SU-DHL-6 (cell line): ENCODE data around the gene RNGTT.

Experiments used
- H2AFZ ChIP-seq: fragments of 200-600 bp; sonication (generic); 2 replicates; pipeline ENCODE4 v1.6.1; 2014; ENCODE audit warnings: low read depth, mild to moderate bottlenecking, moderate library complexity, mixed read lengths, antibody characterized with exemption, low read length; ENCODE audit not compliant: severe bottlenecking
- H3F3A ChIP-seq: fragments of 200-600 bp; shearing (Covaris generic); 2 replicates; pipeline ENCODE4 v1.6.0; 2016; ENCODE audit warnings: antibody characterized with exemption, mild to moderate bottlenecking; ENCODE audit not compliant: insufficient read depth
- H3K27ac ChIP-seq: fragments of 200-600 bp; sonication (generic); 2 replicates; pipeline ENCODE4 v1.5.1; 2016; ENCODE audit warnings: low read depth, mild to moderate bottlenecking, low read length, moderate library complexity, mixed read lengths
- H3K27me3 ChIP-seq: fragments of 200-600 bp; sonication (generic), shearing (Covaris generic); 2 replicates; pipeline ENCODE4 v1.6.0; 2014; ENCODE audit warnings: mild to moderate bottlenecking, low read length
- H3K36me3 ChIP-seq: fragments of 200-600 bp; sonication (generic); 2 replicates; pipeline ENCODE4 v1.6.1; 2014; ENCODE audit warnings: mild to moderate bottlenecking, low read length, mixed read lengths
- H3K4me2 ChIP-seq: fragments of 300-600, 200-600 bp; shearing (Covaris generic), sonication (generic); 2 replicates; pipeline ENCODE4 v1.6.0; 2014; ENCODE audit warnings: low read length, low read depth, mild to moderate bottlenecking; ENCODE audit not compliant: poor library complexity, severe bottlenecking
- H3K4me3 ChIP-seq: fragments of 200-600 bp; sonication (generic); 2 replicates; pipeline ENCODE4 v1.5.1; 2014; ENCODE audit warnings: antibody characterized with exemption, low read length, mild to moderate bottlenecking, mixed read lengths; ENCODE audit not compliant: insufficient read depth, poor library complexity, severe bottlenecking
- H3K79me2 ChIP-seq: fragments of 200-600 bp; sonication (generic); 2 replicates; pipeline ENCODE4 v1.6.1; 2014; ENCODE audit warnings: mild to moderate bottlenecking, low read length, moderate library complexity; ENCODE audit not compliant: insufficient read depth
- H3K9ac ChIP-seq: fragments of 200-600 bp; sonication (generic); 2 replicates; pipeline ENCODE4 v1.7.0; 2014; ENCODE audit warnings: mild to moderate bottlenecking, low read length
- H3K9me2 ChIP-seq: fragments of 200-600 bp; sonication (generic); replicated peaks from 2 replicates; pipeline ENCODE4 v1.6.1; 2014; ENCODE audit warnings: low read length; ENCODE audit not compliant: insufficient read depth
- H3K9me3 ChIP-seq: fragments of 200-600 bp; sonication (generic); 2 replicates; pipeline ENCODE4 v1.6.1; 2014; ENCODE audit warnings: low read length, mixed read lengths; ENCODE audit not compliant: insufficient read depth
- H4K20me1 ChIP-seq: fragments of 200-600 bp; sonication (generic); 2 replicates; pipeline ENCODE4 v1.6.1; 2014; ENCODE audit warnings: low read depth, mild to moderate bottlenecking, antibody characterized with exemption, low read length, moderate library complexity, mixed read lengths
- CTCF ChIP-seq: fragments of 200-600 bp; sonication (generic); IDR thresholded peaks from one replicate; pipeline ENCODE4 v1.5.1; 2017; ENCODE audit warnings: antibody characterized with exemption, mild to moderate bottlenecking, low read length, moderate library complexity; ENCODE audit not compliant: insufficient read depth, poor library complexity, severe bottlenecking
- EZH2phosphoT487 ChIP-seq: fragments of 200-600 bp; sonication (generic), shearing (Covaris generic); conservative IDR thresholded peaks from 2 replicates; pipeline ENCODE4 v1.6.1; 2018; ENCODE audit warnings: mild to moderate bottlenecking, antibody characterized with exemption, low read length, moderate library complexity, mixed read lengths

RNGTT gene

GRCh38 chr6:89007209-89008000 is 44.0 kb upstream of the RNGTT start:
- no peaks in the 10 kb centered on the region for H3K36me3 ChIP-seq
- no peak for TF ChIP-seq EZH2phosphoT487
- no peaks in the 10 kb centered on the region for H3K79me2 ChIP-seq
- H3K27me3 ChIP-seq: no peaks in the 10 kb centered on the region
- no peak overlapping the region for H3K4me2 ChIP-seq
- no peak overlapping the region for H3K27ac ChIP-seq
- no peaks in the 10 kb centered on the region for H3K9me3 ChIP-seq
- H3F3A ChIP-seq: no peaks in the 10 kb centered on the region
- no peak overlapping the region for H2AFZ ChIP-seq
- H4K20me1 ChIP-seq: no peaks in the 10 kb centered on the region
- no peak overlapping the region for H3K4me3 ChIP-seq
- H3K9ac ChIP-seq: no peak overlapping the region
- H3K9me2 ChIP-seq: no peaks in the 10 kb centered on the region

DNA sequence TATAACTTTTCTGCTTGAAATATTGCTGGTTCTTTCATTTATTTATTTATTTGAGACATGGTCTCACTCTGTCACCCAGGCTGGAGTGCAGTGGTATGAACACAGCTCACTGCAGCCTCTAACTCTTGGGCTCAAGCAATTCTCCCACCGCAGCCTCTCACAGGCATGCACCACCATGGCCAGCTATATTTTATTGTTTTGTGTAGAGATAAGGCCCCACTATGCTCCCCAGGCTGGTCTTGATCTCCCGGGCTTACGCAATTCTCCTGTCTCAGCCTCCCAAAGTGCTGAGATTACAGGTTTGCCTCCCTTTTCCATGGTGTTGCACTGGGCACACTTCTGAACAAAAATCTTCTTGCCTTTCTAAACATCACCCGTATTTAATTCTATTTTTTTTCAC is 39.1 kb upstream of the RNGTT start:
- Histone ChIP-seq H3K36me3 (no peaks in the 10 kb centered on the region), H2AFZ (no peak overlapping the region), H3F3A (no peaks in the 10 kb centered on the region), H3K79me2 (no peaks in the 10 kb centered on the region), H3K9ac (no peak overlapping the region), H3K27ac (no peak overlapping the region), H4K20me1 (no peaks in the 10 kb centered on the region), H3K4me2 (no peak overlapping the region), H3K9me2 (no peaks in the 10 kb centered on the region), H3K9me3 (no peaks in the 10 kb centered on the region), H3K27me3 (no peaks in the 10 kb centered on the region), H3K4me3 (no peak overlapping the region)
- TF ChIP-seq EZH2phosphoT487 (no peak), CTCF (no peak)

GRCh38 chr6:88997327-88997726 is 33.9 kb upstream of the RNGTT start:
- H3K9ac ChIP-seq: no peak overlapping the region
- no peaks in the 10 kb centered on the region for H3K27me3 ChIP-seq
- H3K27ac ChIP-seq: no peak overlapping the region
- H3K36me3 ChIP-seq: no peaks in the 10 kb centered on the region
- no peak overlapping the region for H3K4me3 ChIP-seq
- no peaks in the 10 kb centered on the region for H4K20me1 ChIP-seq
- no peaks in the 10 kb centered on the region for H3K9me3 ChIP-seq
- H3F3A ChIP-seq: no peaks in the 10 kb centered on the region
- H3K4me2 ChIP-seq: no peak overlapping the region
- TF ChIP-seq CTCF (no peak), EZH2phosphoT487 (no peak)
- no peaks in the 10 kb centered on the region for H3K9me2 ChIP-seq
- H3K79me2 ChIP-seq: no peaks in the 10 kb centered on the region
- no peak overlapping the region for H2AFZ ChIP-seq

- Histone ChIP-seq H3K36me3 (no peaks in the 10 kb centered on the region), H2AFZ (no peak overlapping the region), H3F3A (no peaks in the 10 kb centered on the region), H3K27me3 (no peaks in the 10 kb centered on the region), H3K4me3 (no peak overlapping the region), H3K9ac (no peak overlapping the region), H3K4me2 (no peak overlapping the region), H3K79me2 (no peaks in the 10 kb centered on the region), H3K9me2 (no peaks in the 10 kb centered on the region), H3K9me3 (no peaks in the 10 kb centered on the region), H4K20me1 (no peaks in the 10 kb centered on the region), H3K27ac (no peak overlapping the region)
- TF ChIP-seq EZH2phosphoT487 (no peak), CTCF (no peak)
Observed at GRCh38 chr6:88992741-88993552, 29.5 kb upstream of the RNGTT start.
